ENCODE results near the gene BSN. TPM values are rescaled to one million over a fixed set of nuclear protein-coding genes. Genes with fewer than 3 reads are reported as not detected.

The BSN gene
- total and polyA plus RNA-seq, 2 of the 4 experiments (the other 2 are of a cell fraction), result under 0.01 to 0.03 TPM

DNA sequence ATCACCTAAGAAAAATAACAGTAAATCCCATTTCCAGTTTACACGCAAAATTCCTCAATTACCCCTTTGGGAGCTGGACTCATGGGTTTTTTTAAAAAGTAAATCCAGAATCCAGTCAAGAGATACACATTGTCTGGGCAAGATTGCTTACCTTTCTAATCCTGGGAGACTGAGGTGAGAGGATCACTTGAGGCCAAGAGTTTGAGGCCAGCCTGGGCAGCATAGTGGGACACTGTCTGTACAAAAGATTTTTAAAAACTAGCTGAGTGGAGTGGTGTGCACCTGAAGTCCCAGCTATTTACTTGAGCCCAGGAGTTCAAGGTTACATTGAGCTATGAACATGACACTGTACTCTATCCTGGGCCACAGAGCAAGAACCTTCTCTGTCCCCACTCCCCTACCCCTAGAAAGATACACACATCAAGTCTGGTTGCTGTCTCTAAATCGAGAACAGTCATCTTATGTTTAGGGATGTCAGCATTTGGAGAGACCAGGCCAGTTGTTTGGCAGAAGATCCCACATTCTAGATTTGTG is 45.2 kb upstream of the BSN start:
- H3K23ac ChIP-seq (ENCODE audit: low read depth, low read length), result no peak overlapping the region
- H3K9me1 ChIP-seq (ENCODE audit: insufficient read depth, low read length), result peaks cover 9% of the 10 kb centered on the region
- DNase-seq, result no peak
- WGBS, 2 experiments (ENCODE audit: extremely low coverage in 2 of 2, insufficient read length in 1 of 2), result no CpG with 5 or more reads among the region's 2 CpGs
- no peak overlapping the region for H2AFZ ChIP-seq (replicated peaks; ENCODE audit: low read length, poor library complexity)
- ChIA-PET POLR2A (ENCODE audit: unreplicated experiment) (no interaction called here), CTCF (interaction anchor here (1.0 kb wide), 1 partner anchor 12 kb away, joined by 4 read pairs; no protein-coding TSS in a partner anchor)
- no peak overlapping the region for H3K56ac ChIP-seq (ENCODE audit: extremely low read depth, insufficient read depth, low read length)
- peaks cover 7 to 22% of the 10 kb centered on the region in 2 experiments; a peak in 2 of 4 replicates for H3K79me1 ChIP-seq (ENCODE audit: low read depth in 1 of 2, low read length in 2 of 2)
- no peak overlapping the region for H2AK9ac ChIP-seq (replicated peaks; ENCODE audit: low read depth, low read length, poor library complexity)
- H2BK120ac ChIP-seq (ENCODE audit: low read depth, low read length), result no peak overlapping the region
- peaks cover 6% of the 10 kb centered on the region; the same call in 1 of the 2 replicates for H3K36me3 ChIP-seq (ENCODE audit: control insufficient read depth, insufficient read depth, low read length)
- no TSS peak for BruUV-seq (replicated peaks)
- dilution Hi-C loops (cut with HindIII; ENCODE audit: low sequenced_read_pairs, unreplicated experiment), result no loop called here
- H3K27ac ChIP-seq (ENCODE audit: insufficient read depth, low read length), result no peak overlapping the region
- H3K14ac ChIP-seq (replicated peaks; ENCODE audit: low read depth, low read length), result no peak overlapping the region
- no peak overlapping the region for H2BK20ac ChIP-seq (ENCODE audit: low read depth, low read length)
- H3K9me3 ChIP-seq (ENCODE audit: control insufficient read depth, insufficient read depth, low read length), result no peaks in the 10 kb centered on the region
- no peaks in the 10 kb centered on the region for H3K4me1 ChIP-seq (ENCODE audit: control insufficient read depth, insufficient read depth, low read length)
- ATAC-seq (ENCODE audit: low read depth), result no peak
- no peak overlapping the region for H3K18ac ChIP-seq (ENCODE audit: low read depth, low read length)
- in situ Hi-C loops (cut with MboI; ENCODE audit: low sequenced_read_pairs), result no loop called here
- no peaks in the 10 kb centered on the region for H3K27me3 ChIP-seq (ENCODE audit: control insufficient read depth, insufficient read depth, low read length)
- H2BK5ac ChIP-seq (ENCODE audit: low read depth, low read length, poor library complexity, severe bottlenecking), result no peak overlapping the region
- no peak overlapping the region for H3K4ac ChIP-seq (ENCODE audit: low read depth, low read length)
- no peaks in the 10 kb centered on the region; the same call in 1 of the 2 replicates for H4K20me1 ChIP-seq (ENCODE audit: insufficient read depth, low read length)
- no peak overlapping the region for H3K4me3 ChIP-seq (ENCODE audit: insufficient read depth, low read depth, low read length)
- no peak overlapping the region for H3K9ac ChIP-seq (ENCODE audit: low read depth, low read length)
- no peak overlapping the region for H4K8ac ChIP-seq (ENCODE audit: low read depth in 2 of 2, low read length in 2 of 2)
- TF ChIP-seq CHD1 (IDR thresholded peaks at IDR 0.05; ENCODE audit: low read depth, low read length) (no peak), NFE2L2 (IDR thresholded peaks at IDR 0.05; ENCODE audit: low read depth, low read length) (no peak), CEBPB (IDR thresholded peaks at IDR 0.05; ENCODE audit: low read depth, low read length) (no peak), POLR2A (IDR thresholded peaks at IDR 0.05; ENCODE audit: low read depth, low read length) (no peak), SMC3 (IDR thresholded peaks at IDR 0.05; ENCODE audit: low read depth, low read length) (no peak), RFX5 (IDR thresholded peaks at IDR 0.05; ENCODE audit: low read depth, low read length) (no peak)
- TF ChIP-seq, protein P1, sequence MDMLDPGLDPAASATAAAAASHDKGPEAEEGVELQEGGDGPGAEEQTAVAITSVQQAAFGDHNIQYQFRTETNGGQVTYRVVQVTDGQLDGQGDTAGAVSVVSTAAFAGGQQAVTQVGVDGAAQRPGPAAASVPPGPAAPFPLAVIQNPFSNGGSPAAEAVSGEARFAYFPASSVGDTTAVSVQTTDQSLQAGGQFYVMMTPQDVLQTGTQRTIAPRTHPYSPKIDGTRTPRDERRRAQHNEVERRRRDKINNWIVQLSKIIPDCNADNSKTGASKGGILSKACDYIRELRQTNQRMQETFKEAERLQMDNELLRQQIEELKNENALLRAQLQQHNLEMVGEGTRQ (IDR thresholded peaks at IDR 0.05; ENCODE audit: low read depth, low read length), result no peak
- TF ChIP-seq, protein P2, sequence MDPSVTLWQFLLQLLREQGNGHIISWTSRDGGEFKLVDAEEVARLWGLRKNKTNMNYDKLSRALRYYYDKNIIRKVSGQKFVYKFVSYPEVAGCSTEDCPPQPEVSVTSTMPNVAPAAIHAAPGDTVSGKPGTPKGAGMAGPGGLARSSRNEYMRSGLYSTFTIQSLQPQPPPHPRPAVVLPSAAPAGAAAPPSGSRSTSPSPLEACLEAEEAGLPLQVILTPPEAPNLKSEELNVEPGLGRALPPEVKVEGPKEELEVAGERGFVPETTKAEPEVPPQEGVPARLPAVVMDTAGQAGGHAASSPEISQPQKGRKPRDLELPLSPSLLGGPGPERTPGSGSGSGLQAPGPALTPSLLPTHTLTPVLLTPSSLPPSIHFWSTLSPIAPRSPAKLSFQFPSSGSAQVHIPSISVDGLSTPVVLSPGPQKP (IDR thresholded peaks at IDR 0.05; ENCODE audit: borderline replicate concordance, low read depth, low read length), result no peak
- TF ChIP-seq, protein P3, sequence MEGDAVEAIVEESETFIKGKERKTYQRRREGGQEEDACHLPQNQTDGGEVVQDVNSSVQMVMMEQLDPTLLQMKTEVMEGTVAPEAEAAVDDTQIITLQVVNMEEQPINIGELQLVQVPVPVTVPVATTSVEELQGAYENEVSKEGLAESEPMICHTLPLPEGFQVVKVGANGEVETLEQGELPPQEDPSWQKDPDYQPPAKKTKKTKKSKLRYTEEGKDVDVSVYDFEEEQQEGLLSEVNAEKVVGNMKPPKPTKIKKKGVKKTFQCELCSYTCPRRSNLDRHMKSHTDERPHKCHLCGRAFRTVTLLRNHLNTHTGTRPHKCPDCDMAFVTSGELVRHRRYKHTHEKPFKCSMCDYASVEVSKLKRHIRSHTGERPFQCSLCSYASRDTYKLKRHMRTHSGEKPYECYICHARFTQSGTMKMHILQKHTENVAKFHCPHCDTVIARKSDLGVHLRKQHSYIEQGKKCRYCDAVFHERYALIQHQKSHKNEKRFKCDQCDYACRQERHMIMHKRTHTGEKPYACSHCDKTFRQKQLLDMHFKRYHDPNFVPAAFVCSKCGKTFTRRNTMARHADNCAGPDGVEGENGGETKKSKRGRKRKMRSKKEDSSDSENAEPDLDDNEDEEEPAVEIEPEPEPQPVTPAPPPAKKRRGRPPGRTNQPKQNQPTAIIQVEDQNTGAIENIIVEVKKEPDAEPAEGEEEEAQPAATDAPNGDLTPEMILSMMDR (conservative IDR thresholded peaks at IDR 0.05; ENCODE audit: low read depth, low read length), result no peak
- intact Hi-C loops (cut with micrococcal nuclease), result no loop called here
- no peak overlapping the region for H3K4me2 ChIP-seq (ENCODE audit: low read depth, low read length)
- no peak overlapping the region for H2BK15ac ChIP-seq (ENCODE audit: low read depth, low read length)
- no peak overlapping the region for H2AK5ac ChIP-seq (ENCODE audit: low read depth, low read length)
- H4K91ac ChIP-seq (ENCODE audit: insufficient read depth, low read depth, low read length), result no peak overlapping the region
- no peak overlapping the region for H4K5ac ChIP-seq (ENCODE audit: low read depth, low read length)

All from IMR-90 (cell line).